Gastroesophageal sphincter (tissue), 4 donors: ENCODE measurements around the gene NRP2. TPM values are rescaled to one million over a fixed set of nuclear protein-coding genes. Genes with fewer than 3 reads are reported as not detected.

Experiments
- ATAC-seq: fragments of 150-250 bp; one replicate; pipeline ENCODE4 v1.9.1; 2016; ENCODE audit warnings: mild to moderate bottlenecking, moderate library complexity
- H3K27ac ChIP-seq, 4 donors: fragments of 200-600 bp; sonication (generic) in 3 of 4; 1 replicate in 3 of 4; 2 replicates in 1 of 4; pipeline ENCODE4 v1.5.1; 2016 to 2019
- H3K27me3 ChIP-seq: fragments of 200-600 bp; sonication (generic); one replicate; pipeline ENCODE4 v1.5.1; 2019
- H3K36me3 ChIP-seq, 2 donors: fragments of 200-600 bp; sonication (generic); one replicate each; pipeline ENCODE4 v1.5.1; 2019; ENCODE audit warnings: control low read depth in 1 of 2
- H3K4me1 ChIP-seq, 3 donors: fragments of 200-600 bp; sonication (generic); 1 replicate in 2 of 3; 2 replicates in 1 of 3; pipeline ENCODE4 v1.5.1; 2016 to 2019; ENCODE audit warnings: control low read depth in 2 of 3
- H3K4me3 ChIP-seq, 2 donors: fragments of 200-600 bp; sonication (generic); one replicate each; pipeline ENCODE4 v1.5.1; 2019; ENCODE audit warnings: mild to moderate bottlenecking in 1 of 2, moderate library complexity in 1 of 2
- H3K9me3 ChIP-seq, 3 donors: fragments of 200-600 bp; sonication (generic); one replicate each; pipeline ENCODE4 v1.5.1; 2017 to 2019; ENCODE audit warnings: control low read depth in 2 of 3
- CTCF ChIP-seq, 4 experiments: fragments of 200-600 bp in 2 of 4; fragments of 450-650 bp in 2 of 4; sonication (generic) in 1 of 4; IDR thresholded peaks; one replicate each; pipeline ENCODE4 v1.5.1; 2017 to 2019; ENCODE audit warnings: antibody characterized with exemption in 4 of 4, mild to moderate bottlenecking in 2 of 4, moderate library complexity in 2 of 4
- EP300 ChIP-seq: sonication (generic); formaldehyde crosslinking; IDR thresholded peaks from one replicate; pipeline ENCODE4 v1.6.1; 2017; ENCODE audit warnings: antibody characterized with exemption, mild to moderate bottlenecking
- POLR2A ChIP-seq, 2 donors: fragments of 450-650 bp; IDR thresholded peaks; one replicate each; pipeline ENCODE4 v1.6.1; 2017; ENCODE audit warnings: antibody characterized with exemption in 2 of 2, mild to moderate bottlenecking in 2 of 2, moderate library complexity in 1 of 2
- POLR2AphosphoS5 ChIP-seq: sonication (generic); formaldehyde crosslinking; IDR thresholded peaks from one replicate; pipeline ENCODE4 v1.6.1; 2017; ENCODE audit warnings: antibody characterized with exemption
- WGBS, 2 donors: methylation state at CpG; one replicate each; pipeline ENCODE4 v1.1.5; 2018; ENCODE audit warnings: low coverage in 1 of 2; 5-methylcytosine and 5-hydroxymethylcytosine counted together
- total RNA-seq, 4 donors: library from RNA; depleted of rRNA; stranded (reverse); fragments of >200 nt; gene quantifications; one replicate each; pipeline ENCODE4 v1.1.0, GENCODE V29; 2016

Gene NRP2
- total RNA-seq, 4 donors from 2014 or later = 278 to 466 (median 371) TPM

- TF ChIP-seq EP300 (no peak), POLR2AphosphoS5 (peak; percentile 78), CTCF (IDR thresholded peaks at IDR 0.05) (no peak)
- peak; percentile 35 for ATAC-seq
- H3K36me3 ChIP-seq = peaks cover 0 to 25% of the 10 kb centered on the region in 2 donors
- no peaks in the 10 kb centered on the region for H3K9me3 ChIP-seq
- WGBS, 2 donors = 30 to 49% methylated on average over 6 to 9 of the region's 13 CpGs
- no peak overlapping the region for H3K4me3 ChIP-seq
- no peaks in the 10 kb centered on the region for H3K27me3 ChIP-seq
- peak overlapping the region; percentile 50 to 96 (median 90) for H3K27ac ChIP-seq
- H3K4me1 ChIP-seq = peaks cover 38 to 100% (median 50%) of the 10 kb centered on the region in 3 donors
Observed at GRCh38 chr2:205714789-205715720, 32.8 kb downstream of the NRP2 start.

DNA sequence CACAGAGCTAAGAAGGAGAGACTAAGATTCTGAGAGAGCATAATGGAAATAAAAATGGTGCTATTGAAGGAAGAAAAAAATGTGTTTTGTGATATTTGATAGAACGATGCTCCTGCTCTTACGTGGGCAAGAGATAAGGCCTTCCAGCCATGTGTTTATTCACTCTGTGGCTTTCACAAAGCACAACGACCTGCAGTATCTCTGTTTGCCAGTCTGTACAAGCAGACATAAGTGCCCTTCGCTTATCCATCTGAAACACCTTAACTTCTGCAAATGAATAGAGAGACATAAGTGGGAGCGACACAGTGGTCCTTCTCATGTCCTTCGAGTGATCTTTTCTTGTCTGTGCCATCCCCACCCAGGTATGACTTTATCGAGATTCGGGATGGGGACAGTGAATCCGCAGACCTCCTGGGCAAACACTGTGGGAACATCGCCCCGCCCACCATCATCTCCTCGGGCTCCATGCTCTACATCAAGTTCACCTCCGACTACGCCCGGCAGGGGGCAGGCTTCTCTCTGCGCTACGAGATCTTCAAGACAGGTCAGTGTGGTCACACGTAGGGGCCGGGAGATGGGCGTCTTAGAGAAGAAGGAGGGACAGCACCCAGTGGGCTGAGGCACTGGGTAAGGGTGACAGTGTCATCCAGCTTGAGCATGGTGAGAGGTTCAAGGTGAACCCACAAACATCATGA is 33.7 kb downstream of the NRP2 start:
- Histone ChIP-seq H3K9me3 (no peaks in the 10 kb centered on the region), H3K36me3 (peaks cover 0 to 29% of the 10 kb centered on the region in 2 donors), H3K27me3 (no peaks in the 10 kb centered on the region), H3K4me1 (peaks cover 38 to 100% (median 58%) of the 10 kb centered on the region in 3 donors), H3K4me3 (no peak overlapping the region), H3K27ac (peak overlapping the region; percentile 50 to 96 (median 90))
- TF ChIP-seq CTCF (IDR thresholded peaks at IDR 0.05) (peak; percentile 8 to 53 (median 27)), EP300 (no peak)
- no peak for ATAC-seq
- 50 to 82% methylated on average over 2 to 10 of the region's 20 CpGs for WGBS, 2 donors

GRCh38 chr2:205717175-205717846 is 35.0 kb downstream of the NRP2 start:
- peaks cover 0 to 38% of the 10 kb centered on the region in 2 donors for H3K36me3 ChIP-seq
- 15 to 33% methylated on average over 5 to 10 of the region's 10 CpGs for WGBS, 2 donors
- no peaks in the 10 kb centered on the region for H3K27me3 ChIP-seq
- ATAC-seq = peak; percentile 14
- no peaks in the 10 kb centered on the region for H3K9me3 ChIP-seq
- H3K4me3 ChIP-seq = no peak overlapping the region
- peak overlapping the region; percentile 50 to 96 (median 90) for H3K27ac ChIP-seq
- TF ChIP-seq POLR2AphosphoS5 = peak; percentile 40
- no peak for TF ChIP-seq CTCF (IDR thresholded peaks at IDR 0.05)
- no peak for TF ChIP-seq POLR2A (IDR thresholded peaks at IDR 0.05)
- TF ChIP-seq EP300 = no peak
- peaks cover 31 to 100% (median 61%) of the 10 kb centered on the region in 3 donors for H3K4me1 ChIP-seq

DNA sequence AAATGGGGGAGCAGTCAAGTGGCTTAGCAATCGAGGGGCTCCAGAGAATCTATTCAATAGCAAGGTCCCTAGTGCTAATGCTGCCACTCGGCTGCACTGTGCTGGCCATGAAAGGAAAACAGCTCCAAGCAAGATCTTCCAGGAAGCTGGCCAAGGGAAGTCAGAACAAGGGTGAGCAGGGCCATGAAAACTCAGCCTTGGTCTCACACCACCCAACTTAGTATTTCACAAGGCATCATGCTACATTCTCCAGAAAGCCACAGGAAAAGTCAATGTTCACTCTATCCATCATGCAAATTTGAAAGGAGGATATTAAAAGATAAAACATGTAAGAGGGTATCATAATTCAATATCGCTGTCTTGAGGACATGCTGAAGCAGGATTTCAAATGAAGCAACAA is 35.7 kb downstream of the NRP2 start:
- H3K36me3 ChIP-seq = peaks cover 0 to 45% of the 10 kb centered on the region in 2 donors
- H3K4me3 ChIP-seq = no peak overlapping the region
- peaks cover 24 to 100% (median 56%) of the 10 kb centered on the region in 3 donors for H3K4me1 ChIP-seq
- ATAC-seq = peak; percentile 59
- no peaks in the 10 kb centered on the region for H3K9me3 ChIP-seq
- no peaks in the 10 kb centered on the region for H3K27me3 ChIP-seq
- TF ChIP-seq POLR2A (IDR thresholded peaks at IDR 0.05) = no peak
- peak; percentile 46 for TF ChIP-seq POLR2AphosphoS5
- WGBS, 2 donors = 26 to 29% methylated on average over 3 of the region's 3 CpGs
- peak overlapping the region; percentile 50 to 96 (median 90) for H3K27ac ChIP-seq

GRCh38 chr2:205719847-205720246 is 37.5 kb downstream of the NRP2 start:
- Histone ChIP-seq H3K4me1 (peaks cover 20 to 99% (median 47%) of the 10 kb centered on the region in 3 donors), H3K27me3 (no peaks in the 10 kb centered on the region), H3K36me3 (peaks cover 3 to 63% of the 10 kb centered on the region in 2 donors), H3K9me3 (no peaks in the 10 kb centered on the region), H3K27ac (peak overlapping the region; percentile 50 to 96 (median 90)), H3K4me3 (no peak overlapping the region)
- no peak for TF ChIP-seq EP300
- TF ChIP-seq CTCF (IDR thresholded peaks at IDR 0.05) = no peak
- no peak for TF ChIP-seq POLR2A (IDR thresholded peaks at IDR 0.05)
- TF ChIP-seq POLR2AphosphoS5 = no peak
- no peak for ATAC-seq
- WGBS, 2 donors = 46 to 83% methylated on average over 1 to 4 of the region's 4 CpGs
